HepG2 (cell line): ENCODE measurements around the gene SLC22A23. TPM values are rescaled to one million over a fixed set of nuclear protein-coding genes. Genes with fewer than 3 reads are reported as not detected.
A peak's percentile ranks its signal among the peaks of the same experiment; 100 is the strongest.

ENCODE experiments used
- AKNA ChIP-seq: sonication (generic); formaldehyde crosslinking; IDR thresholded peaks from 2 replicates; pipeline ENCODE4 v1.4.0; 2020; ENCODE audit warnings: missing genetic modification reagents, borderline replicate concordance
- ATF6 ChIP-seq: sonication (generic); formaldehyde crosslinking; conservative IDR thresholded peaks from 2 replicates; pipeline ENCODE4 v1.4.0; 2020; ENCODE audit warnings: missing genetic modification reagents
- FOSL2 ChIP-seq: sonication (generic); formaldehyde crosslinking; IDR thresholded peaks from 2 replicates; pipeline ENCODE4 v1.4.0; 2020; ENCODE audit warnings: missing genetic modification reagents
- GMEB2 ChIP-seq: IDR thresholded peaks from 2 replicates; pipeline ENCODE4 v1.6.1; 2016; ENCODE audit warnings: missing biosample characterization, missing genetic modification reagents, low read depth
- GTF3A ChIP-seq: sonication (generic); formaldehyde crosslinking; conservative IDR thresholded peaks from 2 replicates; pipeline ENCODE4 v1.4.0; 2020; ENCODE audit warnings: mild to moderate bottlenecking, missing genetic modification reagents
- HDAC1 ChIP-seq: sonication (generic); formaldehyde crosslinking; IDR thresholded peaks from 2 replicates; pipeline ENCODE4 v1.5.1; 2020; ENCODE audit warnings: mild to moderate bottlenecking, missing genetic modification reagents
- KDM5B ChIP-seq: sonication (generic); formaldehyde crosslinking; IDR thresholded peaks from 2 replicates; pipeline ENCODE4 v1.4.0; 2020; ENCODE audit warnings: missing genetic modification reagents, mild to moderate bottlenecking, borderline replicate concordance
- NFAT5 ChIP-seq: sonication (generic); formaldehyde crosslinking; IDR thresholded peaks from 2 replicates; pipeline ENCODE4 v1.4.0; 2020; ENCODE audit warnings: missing genetic modification reagents
- PHF5A ChIP-seq: IDR thresholded peaks from one replicate; pipeline ENCODE4 v1.6.1; 2018; ENCODE audit warnings: low read depth, missing genetic modification reagents; ENCODE audit not compliant: unreplicated experiment
- SKI ChIP-seq: fragments of 450-650 bp; IDR thresholded peaks from one replicate; pipeline ENCODE4 v1.6.1; 2018; ENCODE audit warnings: mild to moderate bottlenecking; ENCODE audit not compliant: partially characterized antibody
- STAG1 ChIP-seq: sonication (generic); formaldehyde crosslinking; IDR thresholded peaks from 2 replicates; pipeline ENCODE4 v1.4.0; 2020; ENCODE audit warnings: missing genetic modification reagents
- ZNF570 ChIP-seq: sonication (generic); formaldehyde crosslinking; IDR thresholded peaks from 2 replicates; pipeline ENCODE4 v1.4.0; 2020; ENCODE audit warnings: mild to moderate bottlenecking, missing genetic modification reagents, borderline replicate concordance
- ZNF841 ChIP-seq: sonication (generic); formaldehyde crosslinking; IDR thresholded peaks from 2 replicates; pipeline ENCODE4 v1.8.1; 2023; ENCODE audit warnings: missing genetic modification reagents, borderline replicate concordance
- ZNF883 ChIP-seq: sonication (generic); formaldehyde crosslinking; IDR thresholded peaks from 2 replicates; pipeline ENCODE4 v1.5.1; 2020; ENCODE audit warnings: mild to moderate bottlenecking, missing genetic modification reagents; ENCODE audit errors: not compliant biosample characterization
- polyA plus RNA-seq, 8 experiments: library from polyadenylated mRNA; depleted of rRNA in 3 of 8; stranded (reverse) in 7 of 8; unstranded in 1 of 8; fragments of >200 nt; fragmentation: Illumina TruSeq in 4 of 8; extraction: Trizol in 4 of 8; gene quantifications; 2 replicates each; pipeline versions ENCODE4 v1.2.1 to v1.2.3, GENCODE V29; 2011 to 2016; ENCODE audit warnings: low read depth in 4 of 8, missing spikeins in 1 of 8, mixed read lengths in 1 of 8; ENCODE audit not compliant: insufficient read depth in 1 of 8
- total RNA-seq, 5 experiments: library from RNA; depleted of rRNA; stranded (reverse); fragments of >200 nt; fragmentation: Illumina TruSeq; extraction: Trizol; gene quantifications; 2 replicates each; pipeline ENCODE4 v1.2.3, GENCODE V29; 2016; ENCODE audit warnings: low read depth in 1 of 5

Gene SLC22A23
- total and polyA plus RNA-seq, 2 of the 13 experiments (the other 11 are each of a cell fraction or from before 2014, with no cell fraction given), result 11.8 to 17.5 TPM

- TF ChIP-seq NFAT5, result no peak
- no peak for TF ChIP-seq ATF6 (CRISPR knock-in tag)
- TF ChIP-seq KDM5B, result no peak
- TF ChIP-seq ZNF841, result no peak
- TF ChIP-seq AKNA (CRISPR knock-in tag), result no peak; the same call in 1 of the 2 replicates
- TF ChIP-seq ZNF883 (CRISPR knock-in tag), result no peak
- TF ChIP-seq SKI, result no peak
- TF ChIP-seq FOSL2, result peak; percentile 85
- no peak for TF ChIP-seq PHF5A
- TF ChIP-seq GTF3A (CRISPR knock-in tag), result no peak
- TF ChIP-seq STAG1 (CRISPR knock-in tag), result no peak
- no peak for TF ChIP-seq ZNF570 (CRISPR knock-in tag)
- TF ChIP-seq HDAC1 (CRISPR knock-in tag), result no peak
- no peak for TF ChIP-seq GMEB2 (CRISPR knock-in tag)
Observed at GRCh38 chr6:3379482-3380060, 77.3 kb downstream of the SLC22A23 start (continued).
